ENCODE data around the gene DMWD. TPM values are rescaled to one million over a fixed set of nuclear protein-coding genes. Genes with fewer than 3 reads are reported as not detected.

DMWD gene
- total RNA-seq, 1 donor from 2014 or later, result 57.2 TPM

DNA sequence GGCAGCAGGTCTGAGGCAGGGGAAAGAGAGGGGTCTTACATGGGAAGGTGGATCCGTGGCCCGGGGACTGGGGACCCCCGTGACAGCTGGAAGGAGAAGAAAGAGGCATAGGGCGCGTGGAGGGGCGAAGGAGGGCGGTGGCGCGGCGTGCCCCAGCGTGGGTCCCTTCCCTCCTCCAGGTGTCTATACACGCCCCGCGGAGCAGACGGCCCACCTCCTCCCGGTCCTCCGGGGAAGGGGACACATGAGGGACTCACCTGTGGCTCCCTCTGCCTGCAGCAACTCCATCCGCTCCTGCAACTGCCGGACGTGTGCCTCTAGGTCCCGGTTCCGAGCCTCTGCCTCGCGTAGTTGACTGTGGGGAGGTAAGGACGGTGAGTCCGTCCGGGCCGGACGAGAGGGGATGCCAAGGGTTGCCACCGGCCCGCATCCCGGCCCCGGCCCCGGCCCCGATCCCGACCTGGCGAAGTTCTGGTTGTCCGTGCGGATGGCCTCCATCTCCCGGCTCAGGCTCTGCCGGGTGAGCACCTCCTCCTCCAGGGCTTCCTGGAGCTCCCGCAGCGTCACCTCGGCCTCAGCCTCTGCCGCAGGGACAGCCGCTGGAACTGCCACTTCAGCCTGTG lies 21.2 kb downstream of the DMWD start:
- no peak for DNase-seq (ENCODE audit: low spot score)

DNA sequence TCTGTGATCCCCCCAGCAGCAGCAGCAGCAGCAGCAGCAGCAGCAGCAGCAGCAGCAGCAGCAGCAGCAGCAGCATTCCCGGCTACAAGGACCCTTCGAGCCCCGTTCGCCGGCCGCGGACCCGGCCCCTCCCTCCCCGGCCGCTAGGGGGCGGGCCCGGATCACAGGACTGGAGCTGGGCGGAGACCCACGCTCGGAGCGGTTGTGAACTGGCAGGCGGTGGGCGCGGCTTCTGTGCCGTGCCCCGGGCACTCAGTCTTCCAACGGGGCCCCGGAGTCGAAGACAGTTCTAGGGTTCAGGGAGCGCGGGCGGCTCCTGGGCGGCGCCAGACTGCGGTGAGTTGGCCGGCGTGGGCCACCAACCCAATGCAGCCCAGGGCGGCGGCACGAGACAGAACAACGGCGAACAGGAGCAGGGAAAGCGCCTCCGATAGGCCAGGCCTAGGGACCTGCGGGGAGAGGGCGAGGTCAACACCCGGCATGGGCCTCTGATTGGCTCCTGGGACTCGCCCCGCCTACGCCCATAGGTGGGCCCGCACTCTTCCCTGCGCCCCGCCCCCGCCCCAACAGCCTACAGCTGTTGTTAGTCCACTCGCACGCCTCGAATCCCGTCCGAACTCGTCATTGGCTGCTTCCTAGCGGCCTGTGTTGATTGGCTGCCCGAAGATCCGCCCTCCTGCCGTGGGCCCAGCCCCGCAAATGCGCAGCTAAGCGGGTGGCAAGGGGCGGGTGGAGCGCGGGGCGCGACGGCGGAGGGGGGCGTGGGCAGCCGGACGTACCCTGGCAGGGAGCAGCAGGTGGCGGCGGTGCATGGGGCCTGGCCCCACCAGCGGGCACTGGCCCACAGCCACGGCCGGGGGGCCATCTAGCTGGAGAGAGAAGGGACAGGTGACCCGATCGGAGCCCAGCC lies 22.2 kb downstream of the DMWD start:
- peak; percentile 97 for DNase-seq (ENCODE audit: low spot score)

GRCh38 chr19:45769821-45770191 lies 22.8 kb downstream of the DMWD start:
- no peak for DNase-seq (ENCODE audit: low spot score)

DNA sequence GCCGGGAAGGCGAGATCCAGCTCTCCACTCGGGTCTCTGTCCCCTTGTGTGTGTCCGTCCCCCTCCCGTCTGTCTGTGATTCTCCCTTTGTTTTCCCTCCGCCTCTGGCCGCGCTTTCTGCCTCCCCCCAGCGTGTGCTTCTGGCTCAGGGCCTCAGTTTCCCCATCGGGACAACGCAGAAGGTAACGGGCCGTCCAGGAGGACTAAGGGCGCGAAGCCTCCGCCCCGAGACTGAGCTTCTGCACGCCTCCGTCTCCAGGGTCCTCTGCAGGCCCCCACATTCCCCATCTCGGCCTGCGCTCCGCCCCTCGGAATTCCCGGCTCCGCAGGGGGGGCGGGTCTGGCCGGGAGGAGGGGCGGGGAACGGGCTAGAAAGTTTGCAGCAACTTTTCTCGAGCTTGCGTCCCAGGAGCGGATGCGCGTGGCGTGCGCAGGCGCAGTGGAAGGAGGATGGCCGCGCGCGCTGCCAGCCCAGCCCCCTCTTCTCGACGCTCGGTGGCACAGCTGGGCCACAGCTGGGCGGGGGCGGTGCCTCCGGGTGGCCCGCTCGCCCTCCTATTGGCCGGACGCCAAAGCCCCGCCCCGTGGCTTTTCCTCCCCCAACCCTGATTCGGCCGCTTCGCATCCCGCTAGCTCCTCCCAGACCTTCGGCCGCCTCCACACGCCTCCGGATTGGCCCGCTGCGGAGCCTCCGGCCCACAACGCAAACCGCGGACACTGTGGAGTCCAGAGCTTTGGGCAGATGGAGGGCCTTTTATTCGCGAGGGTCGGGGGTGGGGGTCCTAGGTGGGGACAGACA lies 23.5 kb downstream of the DMWD start, which contains the start of gene SIX5:
SIX5 (minus strand) TSS at position 269 of the 799 bp plus-strand sequence. CDS start 408 bp downstream, outside the sequence.
- peak; percentile 100 for DNase-seq (ENCODE audit: low spot score)

- DNase-seq (ENCODE audit: low spot score), result no peak
Observed at GRCh38 chr19:45768655-45768983, 24.0 kb downstream of the DMWD start.

DNA sequence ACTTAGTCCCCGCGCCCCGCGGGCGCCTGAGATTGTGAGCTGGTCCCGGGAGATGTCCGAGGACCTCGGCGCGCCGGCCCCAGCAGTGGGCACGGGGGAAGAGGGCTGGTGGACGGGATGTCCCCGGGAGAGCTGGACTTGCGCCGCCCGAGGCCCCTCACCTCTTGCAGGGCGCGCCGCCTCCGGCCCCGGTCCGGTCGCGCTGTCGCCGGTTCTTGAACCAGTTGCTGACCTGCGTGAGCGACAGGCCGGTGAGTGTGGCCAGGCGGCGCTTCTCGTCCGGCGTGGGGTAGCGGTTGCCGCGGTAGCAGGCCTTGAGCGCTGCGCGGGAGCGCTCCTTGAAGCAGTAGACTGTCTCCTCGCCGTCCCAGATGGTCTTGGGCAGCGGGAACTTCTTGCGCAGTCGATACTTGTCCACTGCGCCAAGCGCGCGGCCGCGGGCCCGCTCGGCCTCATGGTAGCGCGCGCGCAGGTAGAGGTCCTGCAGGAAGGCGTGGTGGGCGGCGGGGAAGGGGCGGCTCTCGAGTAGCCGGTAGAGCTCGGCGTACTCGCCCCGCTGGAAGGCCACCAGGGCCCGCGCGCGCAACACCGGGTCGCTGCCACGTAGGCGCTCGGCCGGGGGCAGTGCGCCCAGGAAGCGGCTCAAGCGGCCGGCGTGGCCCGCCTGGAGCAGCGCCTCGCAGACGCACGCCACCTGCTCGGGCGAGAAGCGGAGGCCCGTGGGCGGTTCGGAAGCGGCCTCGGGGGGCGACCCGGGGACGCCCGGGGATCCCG lies 24.6 kb downstream of the DMWD start:
- DNase-seq (ENCODE audit: low spot score), result no peak

DNA sequence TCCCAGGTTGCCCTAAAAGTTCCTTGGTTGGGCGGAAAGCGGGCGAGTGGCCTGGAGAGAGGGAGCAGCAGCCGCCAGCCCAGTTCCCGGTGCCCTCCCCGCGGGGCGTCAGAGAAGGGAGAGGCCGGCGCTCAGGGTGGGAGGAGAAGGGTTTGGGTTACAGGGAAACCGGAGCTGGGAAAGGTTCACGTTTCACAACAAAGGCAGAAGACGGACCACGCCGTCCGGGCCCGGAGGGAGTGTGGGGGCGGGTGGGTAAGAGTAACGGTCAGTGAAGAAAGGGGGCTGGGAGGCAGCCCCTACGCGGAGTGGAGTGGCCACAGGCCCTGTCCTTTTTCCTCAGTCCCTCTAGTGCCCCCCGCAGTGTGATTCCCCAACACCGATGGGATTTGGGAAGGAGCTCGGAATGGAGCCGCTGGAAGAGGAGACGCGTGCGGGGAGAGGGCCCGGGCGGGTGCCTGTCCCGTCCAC lies 25.2 kb downstream of the DMWD start:
- DNase-seq (ENCODE audit: low spot score), result no peak

DNA sequence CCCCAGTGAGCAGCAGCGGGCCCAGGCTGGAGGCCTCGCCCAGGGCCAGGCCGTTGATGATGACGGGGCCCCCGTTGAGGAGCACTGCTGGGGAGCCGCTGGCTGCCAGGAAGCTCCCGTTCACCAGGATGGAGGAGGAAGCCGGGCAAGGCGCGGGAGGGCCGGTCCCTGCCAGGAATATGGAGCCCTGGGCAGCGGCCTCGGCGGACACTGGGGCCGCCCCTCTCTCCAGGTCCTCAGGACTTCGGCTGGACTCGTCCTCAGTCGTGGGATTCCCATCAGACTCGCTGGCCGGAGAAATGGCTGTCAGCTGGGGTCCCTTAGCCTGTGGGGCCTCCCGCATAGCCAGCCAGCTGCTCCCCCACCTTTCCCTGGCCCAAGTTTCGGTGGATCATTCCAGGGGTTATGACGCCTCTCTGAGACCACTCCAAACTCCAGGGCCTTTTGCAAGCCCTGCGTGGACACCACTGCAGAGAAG lies 25.7 kb downstream of the DMWD start:
- DNase-seq (ENCODE audit: low spot score), result no peak

GRCh38 chr19:45766296-45766868 lies 26.3 kb downstream of the DMWD start:
- DNase-seq (ENCODE audit: low spot score), result no peak

- DNase-seq (ENCODE audit: low spot score), result no peak
Observed at GRCh38 chr19:45765702-45766295, 26.8 kb downstream of the DMWD start.

DNA sequence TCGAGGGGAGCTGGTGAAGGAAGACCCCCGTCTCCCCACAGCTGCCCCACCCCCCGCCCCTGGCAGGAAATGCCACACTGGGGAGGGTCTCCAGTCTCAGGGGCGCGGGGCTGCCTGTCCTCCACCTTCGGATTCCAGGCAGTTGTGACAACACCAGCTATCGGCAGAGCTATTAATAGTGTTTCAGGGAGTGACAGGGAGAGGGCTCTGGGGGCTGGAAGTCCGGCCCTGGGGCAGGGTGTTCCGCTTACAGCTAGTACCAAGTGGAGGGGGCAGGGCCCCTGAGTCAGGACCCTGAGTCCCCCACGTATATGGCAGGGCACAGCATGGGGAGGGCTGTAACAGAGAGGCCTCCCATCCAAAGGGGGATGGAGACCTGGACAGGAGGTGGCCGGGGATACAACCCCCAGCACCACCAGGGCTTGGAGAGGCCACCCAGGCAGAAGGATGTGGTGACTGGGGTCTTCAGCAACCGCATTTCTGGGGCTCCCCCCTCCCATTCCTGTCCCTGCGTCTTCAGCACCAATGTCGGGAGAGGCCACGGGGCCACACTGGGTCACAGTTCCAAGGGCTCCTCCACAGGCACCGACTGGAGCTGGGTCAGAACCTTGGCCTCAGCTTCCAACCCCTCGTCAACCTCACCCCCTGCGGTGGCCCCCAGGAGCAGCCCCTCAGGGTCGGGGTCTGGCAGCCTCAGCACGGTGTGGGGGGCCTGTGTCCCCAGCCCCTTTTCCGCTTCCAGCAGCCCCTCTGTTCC lies 27.5 kb downstream of the DMWD start:
- DNase-seq (ENCODE audit: low spot score), result no peak

DNA sequence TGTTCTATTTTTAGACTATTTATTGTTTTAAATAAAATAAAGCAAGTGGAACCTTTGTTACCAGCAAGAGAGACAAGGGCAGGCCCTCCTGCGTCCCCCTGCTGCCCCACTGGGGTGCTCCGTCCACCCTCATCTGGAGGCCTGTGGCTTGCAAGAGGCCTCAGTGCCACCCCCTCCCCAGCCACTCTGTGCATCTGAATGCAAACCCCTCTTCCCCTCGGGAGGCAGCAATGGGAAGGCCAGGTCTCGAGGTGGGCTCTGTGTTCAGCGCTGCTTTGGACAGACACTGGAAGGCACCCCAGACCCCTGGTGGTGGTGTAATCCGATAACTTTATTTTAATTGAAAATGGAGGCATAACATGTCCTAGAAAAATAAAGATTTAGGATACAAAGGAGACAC lies 28.2 kb downstream of the DMWD start:
- DNase-seq (ENCODE audit: low spot score), result no peak

- DNase-seq (ENCODE audit: low spot score), result no peak
Observed at GRCh38 chr19:45763691-45764294, 28.9 kb downstream of the DMWD start.

- no peak for DNase-seq (ENCODE audit: low spot score)
Observed at GRCh38 chr19:45762870-45763631, 29.6 kb downstream of the DMWD start.

GRCh38 chr19:45761714-45762113 lies 30.9 kb downstream of the DMWD start:
- no peak for DNase-seq (ENCODE audit: low spot score)

DNA sequence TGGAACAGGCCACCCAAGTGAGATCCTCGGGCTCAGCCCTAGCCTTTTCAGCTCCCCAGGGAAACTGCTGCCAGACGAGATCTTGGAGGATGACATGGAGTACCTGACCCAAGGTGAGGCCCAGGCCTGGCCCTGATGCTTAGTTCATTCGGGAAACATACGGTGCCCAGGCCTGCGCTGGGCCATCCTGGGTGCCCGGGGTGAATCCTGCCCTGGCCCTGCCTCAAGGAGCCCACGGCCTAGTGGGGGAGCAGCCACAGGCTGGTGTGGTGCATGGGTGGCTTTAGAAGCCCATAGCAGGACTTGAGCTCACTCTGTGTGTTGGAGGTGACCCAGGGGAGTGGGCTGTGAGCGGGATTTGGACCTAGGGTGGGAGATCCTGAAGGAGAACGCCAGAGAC lies 33.7 kb downstream of the DMWD start:
- no peak for DNase-seq (ENCODE audit: low spot score)

GRCh38 chr19:45757695-45758094 lies 35.0 kb downstream of the DMWD start:
- DNase-seq (ENCODE audit: low spot score), result no peak

- DNase-seq (ENCODE audit: low spot score), result no peak
Observed at GRCh38 chr19:45754323-45754722, 38.3 kb downstream of the DMWD start.

Data from mesenteric fat pad (tissue), 1 donor.